Activated naive CD8-positive, alpha-beta T cell treated with anti-CD3 and anti-CD28 coated beads, Interleukin-2, amount 50 U/mL, for 16 hours (primary cell): Measurements from ENCODE around the gene COL4A2.

Experiments used
- DNase-seq: peaks from one replicate; pipeline ENCODE4 v3.0.0-alpha.2; 2020; ENCODE audit warnings: low read depth, low spot score

Gene COL4A2

GRCh38 chr13:110290153-110290552, 16.9 kb upstream of the COL4A2 start:
- no peak for DNase-seq

GRCh38 chr13:110290826-110291225, 16.3 kb upstream of the COL4A2 start:
- no peak for DNase-seq

- no peak for DNase-seq
Measured at GRCh38 chr13:110291286-110291685, 15.8 kb upstream of the COL4A2 start.

DNA sequence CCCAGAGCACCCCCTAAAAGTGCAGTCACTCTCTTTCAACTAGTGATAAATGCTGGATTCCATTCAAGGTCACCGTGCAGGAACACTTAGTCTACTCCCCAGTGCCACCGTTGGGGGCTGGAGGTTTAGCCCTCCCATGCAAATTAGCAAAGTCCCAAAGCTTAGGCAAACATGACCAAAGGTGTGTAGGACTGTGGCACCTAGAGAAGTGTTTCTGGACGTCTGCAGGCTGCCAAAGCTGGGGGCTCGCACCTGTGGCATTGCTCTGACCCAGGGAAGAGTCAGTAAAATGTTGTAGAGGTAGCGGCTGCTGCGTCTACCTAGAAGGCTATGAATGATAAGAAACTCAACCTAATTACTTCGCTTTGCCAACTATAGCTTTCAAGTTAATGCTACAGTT, 14.0 kb upstream of the COL4A2 start:
- no peak for DNase-seq

DNA sequence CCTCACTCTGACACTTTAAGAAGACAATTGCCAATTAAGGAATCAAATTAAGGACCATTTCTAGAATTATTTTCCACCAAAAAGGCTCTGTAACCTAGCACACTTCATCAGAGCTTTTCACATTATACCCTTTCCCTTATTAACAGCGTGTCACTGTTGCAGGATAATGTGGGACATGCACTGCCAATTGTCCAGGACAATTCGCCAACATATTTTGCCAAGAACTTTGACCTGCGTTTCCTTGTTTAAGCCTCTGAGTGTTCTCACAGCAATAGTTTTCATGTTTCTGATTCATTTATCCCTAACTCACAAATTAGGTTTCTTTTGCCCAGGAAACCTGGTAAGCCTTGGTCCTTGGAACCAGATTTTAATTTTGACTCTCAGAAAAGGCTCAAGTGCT, 13.4 kb upstream of the COL4A2 start:
- DNase-seq: no peak

DNA sequence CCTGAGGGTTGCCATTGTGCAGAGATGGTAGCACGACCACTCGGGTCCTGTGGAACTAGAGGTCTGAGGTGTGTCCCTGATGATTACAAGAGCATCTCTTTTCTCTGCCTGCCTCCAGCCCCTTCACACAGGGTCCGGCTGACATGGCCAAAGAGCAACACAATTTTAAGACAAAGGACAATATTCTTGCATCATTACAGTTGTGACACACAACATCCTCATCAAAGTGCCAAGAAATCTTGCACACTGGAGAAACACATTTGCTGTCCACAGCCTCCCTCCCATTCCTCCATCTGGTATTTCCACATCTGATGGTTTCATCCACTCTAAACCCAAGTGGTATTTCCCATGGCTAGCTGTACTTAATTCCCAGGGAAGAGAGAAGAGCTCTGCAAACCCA, 12.9 kb upstream of the COL4A2 start:
- DNase-seq: no peak

GRCh38 chr13:110294622-110295021, 12.5 kb upstream of the COL4A2 start:
- no peak for DNase-seq

DNA sequence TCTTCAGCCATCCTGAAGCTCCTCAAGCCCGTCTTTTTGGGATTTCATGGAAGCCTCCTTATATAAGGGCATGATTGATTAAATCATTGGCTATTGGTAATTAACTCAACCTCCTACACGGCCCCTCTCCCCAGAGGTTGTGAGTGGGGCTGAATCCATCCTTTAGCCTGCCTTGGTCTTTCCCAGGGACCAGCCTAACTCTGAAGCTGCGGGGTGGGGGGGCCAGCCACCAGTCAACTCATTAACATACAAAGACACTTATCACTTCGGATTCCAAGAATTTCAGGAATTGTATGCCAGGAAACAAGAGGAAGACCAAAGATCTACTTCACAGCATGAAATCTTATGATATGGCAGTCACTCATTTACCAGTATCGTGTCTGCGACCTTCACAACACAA, 10.1 kb upstream of the COL4A2 start:
- no peak for DNase-seq

GRCh38 chr13:110297766-110298504, 9.1 kb upstream of the COL4A2 start:
- no peak for DNase-seq

- no peak for DNase-seq
Measured at GRCh38 chr13:110298505-110299282, 8.4 kb upstream of the COL4A2 start.

GRCh38 chr13:110299283-110299840, 7.7 kb upstream of the COL4A2 start:
- no peak for DNase-seq

GRCh38 chr13:110300090-110300815, 6.8 kb upstream of the COL4A2 start:
- no peak for DNase-seq

- DNase-seq: no peak
Measured at GRCh38 chr13:110301083-110301482, 6.0 kb upstream of the COL4A2 start.

DNA sequence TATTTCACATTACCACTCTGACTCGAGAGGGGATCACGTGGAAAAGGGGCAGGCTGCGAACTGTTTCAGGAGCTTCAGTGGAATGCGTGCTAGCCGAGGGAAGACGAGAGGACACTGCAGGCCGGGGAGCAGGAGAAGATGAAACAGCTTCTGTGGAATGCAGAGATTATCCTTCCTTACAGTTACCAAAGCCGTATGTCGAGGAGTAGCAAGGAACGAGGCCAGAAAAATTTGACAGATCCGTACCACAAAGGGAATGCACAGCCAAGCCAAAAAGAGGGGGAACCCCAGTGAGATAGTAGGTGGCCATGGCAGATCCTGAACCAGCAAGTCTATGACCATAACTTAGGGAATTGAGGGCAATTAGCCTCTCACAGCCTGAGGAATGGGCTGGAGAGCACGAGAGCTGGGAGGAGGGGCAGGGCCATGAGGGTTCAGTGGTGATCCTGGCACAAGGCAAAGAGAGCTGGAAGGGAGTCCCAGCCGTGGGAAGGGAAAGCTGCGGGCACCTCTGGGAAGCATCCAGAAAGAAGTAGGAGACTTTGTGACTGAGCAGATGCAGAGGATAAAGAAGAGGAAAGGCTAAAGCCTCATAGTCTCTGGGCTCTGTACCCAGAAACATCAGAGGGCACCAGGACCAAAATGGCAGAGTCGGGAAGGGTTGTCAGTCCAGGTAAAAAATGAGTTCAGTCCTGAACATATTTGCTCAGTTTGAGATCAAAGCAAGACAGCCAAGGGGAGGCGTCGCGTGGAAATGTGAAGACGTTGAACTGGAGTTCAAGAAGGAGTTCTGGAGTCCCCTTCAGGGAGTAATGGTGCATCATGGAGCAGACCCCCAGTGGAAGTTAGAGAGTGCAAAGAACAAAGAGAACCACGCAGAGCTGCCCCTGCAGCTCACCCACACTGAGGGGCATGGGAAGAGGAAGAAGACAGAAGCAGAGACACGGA, 5.2 kb upstream of the COL4A2 start:
- no peak for DNase-seq

DNA sequence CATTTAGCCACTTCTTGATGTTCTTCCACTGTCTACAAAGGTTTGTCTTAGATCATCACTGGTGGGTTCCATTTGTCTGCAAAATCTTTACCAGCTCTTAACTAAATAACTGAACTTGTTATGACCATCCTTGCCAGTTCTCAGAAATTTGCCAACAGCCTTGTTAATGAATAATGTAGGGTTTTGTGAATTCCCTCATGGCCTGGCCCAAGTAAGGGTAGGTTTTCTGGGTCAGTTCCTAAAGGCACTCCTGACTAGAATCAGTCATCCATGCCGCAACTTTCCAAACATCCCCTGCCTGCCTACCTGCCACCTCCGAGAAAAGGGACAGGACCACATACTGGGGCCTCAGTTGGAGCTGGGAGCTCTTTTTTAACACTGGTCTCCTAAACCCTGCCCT, 4.1 kb upstream of the COL4A2 start:
- DNase-seq: no peak

- DNase-seq: no peak
Measured at GRCh38 chr13:110303644-110304043, 3.4 kb upstream of the COL4A2 start.

GRCh38 chr13:110304256-110304655, 2.8 kb upstream of the COL4A2 start:
- DNase-seq: no peak

DNA sequence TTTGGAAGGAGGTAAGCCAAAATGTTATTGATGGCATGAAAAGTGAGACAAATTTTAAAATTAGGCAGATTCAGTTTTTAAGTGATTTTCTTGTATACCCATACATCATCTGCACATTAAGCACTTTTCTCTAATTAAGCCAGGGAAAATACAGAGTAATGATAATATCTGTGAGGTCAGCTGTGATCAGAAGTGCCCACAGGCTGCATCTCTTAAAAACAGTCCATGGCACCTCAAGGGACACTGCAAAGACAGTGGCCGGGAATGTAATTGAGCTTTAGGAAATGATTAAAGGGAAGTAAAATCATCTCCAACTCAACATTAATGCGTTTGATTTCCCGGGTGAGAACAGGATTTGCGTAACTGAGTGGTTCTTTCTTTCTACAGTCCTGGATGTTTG, 2.1 kb upstream of the COL4A2 start:
- DNase-seq: no peak

DNA sequence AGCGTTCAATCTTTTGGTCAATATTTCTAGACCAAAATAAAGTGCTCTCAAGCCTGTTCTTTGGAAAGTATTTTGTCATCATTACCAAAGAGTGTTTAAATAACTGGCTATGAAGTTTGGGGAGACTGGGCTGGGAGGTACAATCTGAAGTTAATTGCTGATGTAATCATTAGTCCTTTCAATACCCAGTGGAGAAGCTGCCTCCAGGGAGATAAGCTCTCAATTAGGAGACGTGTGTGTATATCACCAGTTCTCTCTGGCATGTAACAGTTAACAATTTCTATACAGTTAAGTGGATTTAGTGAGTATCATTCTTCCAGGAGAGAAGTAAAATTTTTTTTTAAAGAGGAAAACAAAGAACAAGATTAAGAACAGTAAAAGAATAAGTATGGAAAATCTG, 1.5 kb upstream of the COL4A2 start:
- no peak for DNase-seq

- no peak for DNase-seq
Measured at GRCh38 chr13:110305949-110306339, 1.1 kb upstream of the COL4A2 start.

DNA sequence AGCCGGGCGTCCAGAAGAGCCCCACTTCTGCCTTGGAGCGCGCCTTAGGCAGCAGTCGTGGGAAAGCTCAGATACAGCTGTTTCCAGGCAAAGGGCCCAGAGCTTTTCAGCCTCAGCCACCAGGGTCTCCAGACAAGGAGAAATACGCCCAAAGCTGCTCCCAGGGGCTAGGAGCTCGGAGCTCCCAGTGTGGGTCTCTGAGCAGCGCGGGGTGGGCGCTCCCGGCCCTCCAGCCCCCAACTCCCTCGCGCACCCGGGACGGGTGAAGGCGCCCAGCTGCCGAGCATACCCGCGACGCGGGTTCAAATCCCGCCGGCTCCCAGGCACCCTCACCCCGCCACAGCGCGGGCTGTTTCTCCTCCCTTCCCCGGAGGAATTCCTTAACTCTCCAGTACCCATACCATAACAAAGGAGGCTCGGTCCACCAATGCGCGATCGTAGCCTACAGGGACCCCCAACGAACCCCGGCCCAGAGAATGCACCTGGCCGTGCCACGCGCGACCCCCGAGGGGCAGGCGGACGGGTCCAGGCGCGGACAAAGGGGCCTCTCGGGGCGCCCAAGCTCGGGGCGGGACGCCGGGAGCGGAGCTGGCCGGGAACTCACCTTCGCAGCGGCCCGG, 634 bp upstream of the COL4A2 start:
- no peak for DNase-seq
